Fibroblast of skin of left quadriceps (primary cell): ENCODE data around the gene LAIR2.
"Not testable (repeated sequence)": the region's sequence is repeated elsewhere in the genome, so short reads cannot be mapped to it uniquely, and the experiment has no call there.

Experiments used
- DNase-seq, 2 experiments: peaks; one replicate each; pipeline ENCODE4 v3.0.0-alpha.2; 2013; ENCODE audit warnings: low read depth in 2 of 2

The LAIR2 gene

GRCh38 chr19:54493967-54494585 is 8.6 kb upstream of the LAIR2 start:
- DNase-seq, result no peak

GRCh38 chr19:54495284-54495683 is 7.3 kb upstream of the LAIR2 start:
- DNase-seq, result not testable (repeated sequence)

- not testable (repeated sequence) for DNase-seq
Measured at GRCh38 chr19:54497747-54498450, 4.7 kb upstream of the LAIR2 start.

- DNase-seq, result not testable (repeated sequence)
Measured at GRCh38 chr19:54498451-54498772, 4.2 kb upstream of the LAIR2 start.

GRCh38 chr19:54505542-54505941 is 2.9 kb downstream of the LAIR2 start:
- not testable (repeated sequence) for DNase-seq

- DNase-seq, result no peak
Measured at GRCh38 chr19:54506079-54506478, 3.4 kb downstream of the LAIR2 start.

- not testable (repeated sequence) for DNase-seq
Measured at GRCh38 chr19:54507038-54507717, 4.5 kb downstream of the LAIR2 start.

- no peak for DNase-seq
Measured at GRCh38 chr19:54507824-54508223, 5.2 kb downstream of the LAIR2 start.

- not testable (repeated sequence) for DNase-seq
Measured at GRCh38 chr19:54508487-54508886, 5.9 kb downstream of the LAIR2 start.

GRCh38 chr19:54509200-54509940 is 6.7 kb downstream of the LAIR2 start:
- DNase-seq, result not testable (repeated sequence)

- no peak for DNase-seq
Measured at GRCh38 chr19:54515156-54515555, 12.5 kb downstream of the LAIR2 start.

- no peak for DNase-seq
Measured at GRCh38 chr19:54517483-54517882, 14.9 kb downstream of the LAIR2 start.

- DNase-seq, result no peak
Measured at GRCh38 chr19:54518844-54519243, 16.2 kb downstream of the LAIR2 start.

GRCh38 chr19:54521022-54521859 is 18.6 kb downstream of the LAIR2 start:
- no peak for DNase-seq

- DNase-seq, result no peak
Measured at GRCh38 chr19:54521860-54522513, 19.4 kb downstream of the LAIR2 start.

GRCh38 chr19:54523403-54523802 is 20.8 kb downstream of the LAIR2 start:
- DNase-seq, result no peak

GRCh38 chr19:54525636-54526035 is 23.0 kb downstream of the LAIR2 start:
- DNase-seq, result no peak

GRCh38 chr19:54526972-54527371 is 24.3 kb downstream of the LAIR2 start:
- DNase-seq, result no peak

GRCh38 chr19:54530866-54531265 is 28.2 kb downstream of the LAIR2 start:
- no peak for DNase-seq

GRCh38 chr19:54532528-54532927 is 29.9 kb downstream of the LAIR2 start:
- DNase-seq, result no peak

GRCh38 chr19:54533476-54533875 is 30.8 kb downstream of the LAIR2 start:
- DNase-seq, result no peak
